ENCODE data around the gene FBLIM1. TPM values are rescaled to one million over a fixed set of nuclear protein-coding genes. Genes with fewer than 3 reads are reported as not detected.

The FBLIM1 gene
- total and polyA plus RNA-seq, 11 donors: 31.6 to 103 (median 69.8) TPM

DNA sequence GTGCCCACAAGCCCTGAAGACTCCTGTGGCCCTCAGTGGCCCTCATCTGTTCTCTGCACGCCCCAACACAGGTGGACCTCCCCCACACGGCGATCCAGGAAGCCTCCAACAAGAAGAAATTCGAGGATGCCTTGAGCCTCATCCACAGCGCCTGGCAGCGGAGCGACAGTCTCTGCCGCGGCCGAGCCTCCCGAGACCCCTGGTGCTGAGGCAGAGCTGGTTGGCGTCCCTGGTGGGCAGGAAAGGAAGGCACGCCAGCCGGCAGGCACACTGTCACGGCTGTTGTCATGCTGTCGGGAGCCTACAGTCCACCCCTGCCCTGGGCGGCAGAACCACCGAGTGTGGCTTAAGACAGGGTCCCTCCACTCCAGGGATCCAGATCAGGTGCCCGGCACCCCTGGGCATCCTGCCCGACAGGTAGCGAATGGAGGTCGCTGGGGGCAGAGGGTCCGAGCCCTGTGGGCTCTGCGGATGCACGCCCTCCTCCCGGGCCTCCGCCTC, 24.8 kb upstream of the FBLIM1 start:
- Histone ChIP-seq H3K36me3 (peaks cover 0 to 63% (median 61%) of the 10 kb centered on the region in 9 donors), H3K9me3 (no peaks in the 10 kb centered on the region), H3K4me1 (peaks cover 0 to 37% (median 17%) of the 10 kb centered on the region in 12 donors), H3K4me3 (no peak overlapping the region), H3K27me3 (no peaks in the 10 kb centered on the region), H3K27ac (no peak overlapping the region)
- TF ChIP-seq POLR2A (IDR thresholded peaks at IDR 0.05): no peak
- TF ChIP-seq, protein P1, sequence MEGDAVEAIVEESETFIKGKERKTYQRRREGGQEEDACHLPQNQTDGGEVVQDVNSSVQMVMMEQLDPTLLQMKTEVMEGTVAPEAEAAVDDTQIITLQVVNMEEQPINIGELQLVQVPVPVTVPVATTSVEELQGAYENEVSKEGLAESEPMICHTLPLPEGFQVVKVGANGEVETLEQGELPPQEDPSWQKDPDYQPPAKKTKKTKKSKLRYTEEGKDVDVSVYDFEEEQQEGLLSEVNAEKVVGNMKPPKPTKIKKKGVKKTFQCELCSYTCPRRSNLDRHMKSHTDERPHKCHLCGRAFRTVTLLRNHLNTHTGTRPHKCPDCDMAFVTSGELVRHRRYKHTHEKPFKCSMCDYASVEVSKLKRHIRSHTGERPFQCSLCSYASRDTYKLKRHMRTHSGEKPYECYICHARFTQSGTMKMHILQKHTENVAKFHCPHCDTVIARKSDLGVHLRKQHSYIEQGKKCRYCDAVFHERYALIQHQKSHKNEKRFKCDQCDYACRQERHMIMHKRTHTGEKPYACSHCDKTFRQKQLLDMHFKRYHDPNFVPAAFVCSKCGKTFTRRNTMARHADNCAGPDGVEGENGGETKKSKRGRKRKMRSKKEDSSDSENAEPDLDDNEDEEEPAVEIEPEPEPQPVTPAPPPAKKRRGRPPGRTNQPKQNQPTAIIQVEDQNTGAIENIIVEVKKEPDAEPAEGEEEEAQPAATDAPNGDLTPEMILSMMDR (IDR thresholded peaks at IDR 0.05): no peak
- WGBS, 4 donors: 91 to 95% (median 93%) methylated on average over 9 to 27 of the region's 27 CpGs
- DNase-seq (peak in 1 of 5 donors; percentile 18), ATAC-seq (no peak)
- intact Hi-C loops (cut with DNase I): loop anchor here in 3 of 10 donors (10.0 kb wide), 3 partner anchors 49 to 139 kb away; partner anchors contain the start of gene PLEKHM2 (in 1 of the 3)

DNA sequence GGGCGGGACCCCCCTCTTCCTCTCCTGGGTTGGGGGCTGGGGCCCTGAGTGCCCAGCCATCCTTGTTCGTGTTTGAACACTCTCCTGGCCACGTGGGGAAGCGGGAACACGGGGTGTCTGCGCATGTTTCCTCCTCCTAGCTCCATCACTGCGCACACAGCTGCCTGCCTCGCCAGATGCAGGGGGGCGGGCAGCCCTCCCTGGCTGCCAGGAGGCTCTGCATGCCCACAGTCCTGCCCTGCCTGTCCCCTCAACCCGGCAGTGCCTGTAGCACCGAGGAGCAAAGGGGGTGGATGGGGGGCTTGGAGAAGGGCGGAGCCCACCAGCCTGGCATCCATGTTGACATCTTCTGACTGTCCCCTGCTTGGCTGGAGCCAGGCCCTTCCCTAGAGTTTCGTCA, 24.3 kb upstream of the FBLIM1 start:
- Histone ChIP-seq H3K4me3 (no peak overlapping the region), H3K27me3 (no peaks in the 10 kb centered on the region), H3K9me3 (no peaks in the 10 kb centered on the region), H3K36me3 (peaks cover 0 to 59% (median 57%) of the 10 kb centered on the region in 9 donors), H3K4me1 (peaks cover 0 to 37% (median 17%) of the 10 kb centered on the region in 12 donors), H3K27ac (peak overlapping the region in 5 of 12 donors; percentile 78 to 96 (median 88))
- TF ChIP-seq, protein P1 (IDR thresholded peaks at IDR 0.05): no peak
- TF ChIP-seq POLR2A (IDR thresholded peaks at IDR 0.05): no peak
- DNase-seq (peak in 1 of 5 donors; percentile 17), ATAC-seq (no peak)
- intact Hi-C loops (cut with DNase I): loop anchor here in 3 of 10 donors (10.0 kb wide), 3 partner anchors 49 to 139 kb away; partner anchors contain the start of gene PLEKHM2 (in 1 of the 3)
- 75 to 86% (median 83%) methylated on average over 5 to 13 of the region's 13 CpGs for WGBS, 4 donors

DNA sequence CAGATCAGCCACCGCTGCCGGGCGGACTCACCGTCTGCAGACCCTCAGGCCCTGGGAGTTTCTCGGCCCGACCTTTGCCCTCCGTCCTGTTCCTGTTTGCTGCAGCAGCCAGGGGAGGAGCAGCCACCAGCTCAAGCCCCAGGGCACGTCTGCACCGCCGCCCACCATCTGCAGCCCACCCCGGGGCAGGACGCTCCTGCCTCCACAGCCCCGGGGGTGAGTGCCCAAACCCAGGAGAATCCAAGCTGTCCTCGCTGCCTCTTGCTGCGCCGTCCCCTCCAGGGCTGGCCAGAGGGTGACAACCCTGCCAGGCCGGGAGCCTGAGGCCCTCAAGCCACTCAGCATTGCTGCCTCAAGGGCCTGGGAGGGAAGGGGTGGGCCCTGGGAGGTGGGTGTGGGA, 23.7 kb upstream of the FBLIM1 start:
- DNase-seq: no peak
- Histone ChIP-seq H3K9me3 (no peaks in the 10 kb centered on the region), H3K4me3 (no peak overlapping the region), H3K27me3 (no peaks in the 10 kb centered on the region), H3K36me3 (peaks cover 0 to 56% (median 51%) of the 10 kb centered on the region in 9 donors), H3K4me1 (peaks cover 0 to 37% (median 17%) of the 10 kb centered on the region in 12 donors), H3K27ac (peak overlapping the region; percentile 73 to 96 (median 82))
- WGBS, 4 donors: 71 to 76% (median 75%) methylated on average over 8 to 17 of the region's 17 CpGs
- TF ChIP-seq, protein P1 (IDR thresholded peaks at IDR 0.05): no peak
- TF ChIP-seq POLR2A (IDR thresholded peaks at IDR 0.05): no peak
- ATAC-seq: peak in 1 of 4 donors; percentile 1
- intact Hi-C loops (cut with DNase I): loop anchor here in 5 of 10 donors (5.0 to 10.0 kb wide), 6 partner anchors 33 to 140 kb away; partner anchors contain the start of gene PLEKHM2 (in 1 of the 5)

DNA sequence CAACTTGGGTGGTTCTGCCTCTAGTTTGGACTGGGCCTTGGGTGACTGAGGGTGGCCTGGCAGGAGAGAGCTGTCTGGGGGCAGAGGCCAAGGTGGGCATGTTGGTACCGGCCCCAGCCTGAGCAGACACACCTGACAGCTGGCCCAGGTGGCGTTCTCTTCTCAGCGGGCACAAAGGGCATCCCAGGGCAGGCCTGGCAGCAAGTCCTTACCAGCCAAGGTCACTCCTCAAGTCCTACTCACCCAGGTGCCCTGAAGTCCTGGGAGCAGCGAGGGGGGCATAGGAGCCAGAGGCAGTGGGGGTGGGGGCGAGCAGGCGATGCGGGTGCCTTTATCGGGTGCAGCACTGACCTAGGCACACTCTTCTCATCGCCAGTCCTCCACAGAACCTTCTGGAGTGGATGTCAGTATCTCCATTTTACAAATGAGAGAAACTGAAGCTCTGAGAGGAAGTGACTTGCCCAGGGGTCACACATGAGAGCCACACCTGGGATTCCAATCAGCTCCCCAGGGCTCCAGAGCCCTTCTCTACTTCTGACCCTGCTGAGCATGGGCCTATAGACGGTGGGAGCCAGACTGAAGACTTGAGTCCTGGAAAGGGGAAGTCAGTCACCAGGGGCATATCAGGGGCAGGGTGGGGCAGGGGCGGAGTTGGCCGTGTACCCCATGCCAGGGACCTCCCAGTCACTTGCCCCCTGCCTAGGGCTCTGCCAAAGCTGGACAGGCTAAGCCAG, 23.1 kb upstream of the FBLIM1 start:
- 52 to 71% (median 62%) methylated on average over 8 to 12 of the region's 12 CpGs for WGBS, 4 donors
- TF ChIP-seq, protein P1 (IDR thresholded peaks at IDR 0.05): no peak
- no peak for TF ChIP-seq POLR2A (IDR thresholded peaks at IDR 0.05)

More for the DNA sequence above, 23.1 kb upstream of the FBLIM1 start:
- DNase-seq (peak in 2 of 5 donors; percentile 56 to 67), ATAC-seq (peak; percentile 5 to 47 (median 30))
- Histone ChIP-seq H3K27ac (peak overlapping the region; percentile 73 to 96 (median 82)), H3K27me3 (no peaks in the 10 kb centered on the region), H3K36me3 (peaks cover 0 to 50% (median 45%) of the 10 kb centered on the region in 9 donors), H3K9me3 (no peaks in the 10 kb centered on the region), H3K4me3 (no peak overlapping the region), H3K4me1 (peaks cover 0 to 37% (median 17%) of the 10 kb centered on the region in 12 donors)
- intact Hi-C loops (cut with DNase I): loop anchor here in 6 of 10 donors (2.0 to 10.0 kb wide), 7 partner anchors 33 to 141 kb away; partner anchors contain the start of gene PLEKHM2 (in 2 of the 6)
